Stimulated activated CD8-positive, alpha-beta memory T cell treated with anti-CD3 and anti-CD28 coated beads, Interleukin-2, amount 100 ng/mL, for 1 hour (primary cell): ENCODE data around the gene POLR3E.
A peak's percentile ranks its signal among the peaks of the same experiment; 100 is the strongest.
"Not testable (repeated sequence)": the region's sequence is repeated elsewhere in the genome, so short reads cannot be mapped to it uniquely, and the experiment has no call there.

Experiments
- DNase-seq, 2 donors: peaks; one replicate each; pipeline ENCODE4 v3.0.0-alpha.2; 2020; ENCODE audit warnings: low read depth in 2 of 2

Gene POLR3E

GRCh38 chr16:22366371-22366770 is 69.2 kb downstream of the POLR3E start:
- no peak for DNase-seq

- no peak for DNase-seq
These were observed 69.7 kb downstream of the POLR3E start for GRCh38 chr16:22366889-22367288.

- DNase-seq: not testable (repeated sequence)
These were observed 71.1 kb downstream of the POLR3E start for GRCh38 chr16:22368200-22368826.

- DNase-seq: no peak
These were observed 72.1 kb downstream of the POLR3E start for GRCh38 chr16:22369221-22369811.

- no peak for DNase-seq
These were observed 73.0 kb downstream of the POLR3E start for GRCh38 chr16:22370038-22370820.

- DNase-seq: no peak
These were observed 75.9 kb downstream of the POLR3E start for GRCh38 chr16:22372882-22373661.

- DNase-seq: no peak
These were observed 76.6 kb downstream of the POLR3E start for GRCh38 chr16:22373662-22374310.

GRCh38 chr16:22374311-22375116 is 77.3 kb downstream of the POLR3E start, which contains the start of gene CDR2:
TSS of gene CDR2 (minus strand) at chr16:22374619. CDS start at chr16:22374309, 310 bp downstream.
- peak; percentile 95 to 96 for DNase-seq

GRCh38 chr16:22375117-22375962 is 78.1 kb downstream of the POLR3E start:
- DNase-seq: no peak

- no peak for DNase-seq
These were observed 78.9 kb downstream of the POLR3E start for GRCh38 chr16:22375963-22376640.

GRCh38 chr16:22379656-22380055 is 82.4 kb downstream of the POLR3E start:
- DNase-seq: no peak

GRCh38 chr16:22380529-22380928 is 83.3 kb downstream of the POLR3E start:
- DNase-seq: no peak

- no peak for DNase-seq
These were observed 84.2 kb downstream of the POLR3E start for GRCh38 chr16:22381392-22381791.

GRCh38 chr16:22383827-22384226 is 86.6 kb downstream of the POLR3E start:
- DNase-seq: no peak
